Esophagus muscularis mucosa (tissue), 3 donors: ENCODE results near the gene ZCWPW2.

ENCODE experiments used
- POLR2AphosphoS5 ChIP-seq, 2 donors: sonication (generic); formaldehyde crosslinking; IDR thresholded peaks; one replicate each; pipeline ENCODE4 v1.6.1; 2017; ENCODE audit warnings: antibody characterized with exemption in 2 of 2
- TF ChIP-seq, protein P1 (sequence below), 3 experiments: fragments of 200-600 bp in 2 of 3; fragments of 450-650 bp in 1 of 3; sonication (generic) in 2 of 3; IDR thresholded peaks; one replicate each; pipeline ENCODE4 v1.5.1; 2017 to 2019; ENCODE audit warnings: antibody characterized with exemption in 3 of 3, mild to moderate bottlenecking in 2 of 3, moderate library complexity in 1 of 3

DNA sequence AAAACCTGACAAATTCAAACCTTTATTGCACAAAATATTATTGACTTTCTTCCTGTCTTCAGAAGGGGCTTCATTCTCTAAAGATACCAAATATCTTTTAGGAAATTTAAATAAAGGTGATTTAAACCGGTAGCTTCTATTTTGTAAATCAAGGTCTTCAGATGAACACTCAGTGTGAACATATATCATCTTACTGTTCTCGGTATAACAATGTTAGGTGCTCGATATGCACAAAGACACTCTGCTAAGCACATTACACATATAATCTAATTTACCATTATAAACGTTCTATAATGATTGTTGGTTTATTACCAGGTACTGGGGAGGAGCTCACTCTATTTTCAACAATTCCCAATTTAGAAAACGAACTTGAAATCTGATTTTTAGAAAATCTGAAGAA is 225.5 kb downstream of the ZCWPW2 start:
- TF ChIP-seq, protein P1, sequence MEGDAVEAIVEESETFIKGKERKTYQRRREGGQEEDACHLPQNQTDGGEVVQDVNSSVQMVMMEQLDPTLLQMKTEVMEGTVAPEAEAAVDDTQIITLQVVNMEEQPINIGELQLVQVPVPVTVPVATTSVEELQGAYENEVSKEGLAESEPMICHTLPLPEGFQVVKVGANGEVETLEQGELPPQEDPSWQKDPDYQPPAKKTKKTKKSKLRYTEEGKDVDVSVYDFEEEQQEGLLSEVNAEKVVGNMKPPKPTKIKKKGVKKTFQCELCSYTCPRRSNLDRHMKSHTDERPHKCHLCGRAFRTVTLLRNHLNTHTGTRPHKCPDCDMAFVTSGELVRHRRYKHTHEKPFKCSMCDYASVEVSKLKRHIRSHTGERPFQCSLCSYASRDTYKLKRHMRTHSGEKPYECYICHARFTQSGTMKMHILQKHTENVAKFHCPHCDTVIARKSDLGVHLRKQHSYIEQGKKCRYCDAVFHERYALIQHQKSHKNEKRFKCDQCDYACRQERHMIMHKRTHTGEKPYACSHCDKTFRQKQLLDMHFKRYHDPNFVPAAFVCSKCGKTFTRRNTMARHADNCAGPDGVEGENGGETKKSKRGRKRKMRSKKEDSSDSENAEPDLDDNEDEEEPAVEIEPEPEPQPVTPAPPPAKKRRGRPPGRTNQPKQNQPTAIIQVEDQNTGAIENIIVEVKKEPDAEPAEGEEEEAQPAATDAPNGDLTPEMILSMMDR (IDR thresholded peaks at IDR 0.05) = no peak
- no peak for TF ChIP-seq POLR2AphosphoS5 (IDR thresholded peaks at IDR 0.05)
